HUDEP-2 (cell line): Measurements from ENCODE around the gene UBE2M.
"Not testable (repeated sequence)": the region's sequence is repeated elsewhere in the genome, so short reads cannot be mapped to it uniquely, and the experiment has no call there.

Experiments used
- DNase-seq, 76 experiments: peaks; one replicate each; lab custom pipeline; 2025; ENCODE audit not compliant: unreplicated experiment in 76 of 76; lab: John Stamatoyannopoulos, UW

Gene UBE2M

DNA sequence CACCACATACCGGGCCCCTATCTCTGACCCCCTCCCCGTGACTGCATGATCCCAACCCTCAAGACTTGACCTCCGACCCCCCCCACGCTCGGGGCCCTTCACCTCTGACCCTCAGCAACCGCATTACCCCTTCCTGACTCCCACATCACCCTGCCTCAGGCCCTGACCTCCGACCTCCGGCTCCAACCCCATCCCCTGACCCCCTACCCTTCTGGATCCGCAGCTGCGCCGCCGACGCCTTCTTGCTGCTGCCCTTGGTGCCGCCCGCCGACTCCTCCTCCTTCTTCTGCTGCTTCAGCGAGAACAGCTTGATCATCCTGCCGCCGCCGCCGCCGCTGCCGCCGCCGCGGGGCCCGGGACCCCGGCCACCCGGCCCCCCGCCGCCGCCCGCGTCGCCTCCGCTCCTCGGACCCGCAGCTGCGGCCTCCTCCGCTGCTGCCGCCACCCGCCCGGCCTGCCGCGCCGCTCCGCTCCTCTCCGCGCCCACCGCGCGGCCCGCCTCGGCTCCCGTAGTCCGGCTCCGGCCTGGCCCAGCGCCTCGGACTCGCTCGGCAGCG lies at the start of gene UBE2M:
UBE2M (minus strand) TSS at position 546 of the 557 bp plus-strand sequence; CDS start at position 316, 230 bp downstream.
- no peak for DNase-seq

GRCh38 chr19:58607213-58607612 lies 48.8 kb upstream of the UBE2M start:
- not testable (repeated sequence) for DNase-seq

DNA sequence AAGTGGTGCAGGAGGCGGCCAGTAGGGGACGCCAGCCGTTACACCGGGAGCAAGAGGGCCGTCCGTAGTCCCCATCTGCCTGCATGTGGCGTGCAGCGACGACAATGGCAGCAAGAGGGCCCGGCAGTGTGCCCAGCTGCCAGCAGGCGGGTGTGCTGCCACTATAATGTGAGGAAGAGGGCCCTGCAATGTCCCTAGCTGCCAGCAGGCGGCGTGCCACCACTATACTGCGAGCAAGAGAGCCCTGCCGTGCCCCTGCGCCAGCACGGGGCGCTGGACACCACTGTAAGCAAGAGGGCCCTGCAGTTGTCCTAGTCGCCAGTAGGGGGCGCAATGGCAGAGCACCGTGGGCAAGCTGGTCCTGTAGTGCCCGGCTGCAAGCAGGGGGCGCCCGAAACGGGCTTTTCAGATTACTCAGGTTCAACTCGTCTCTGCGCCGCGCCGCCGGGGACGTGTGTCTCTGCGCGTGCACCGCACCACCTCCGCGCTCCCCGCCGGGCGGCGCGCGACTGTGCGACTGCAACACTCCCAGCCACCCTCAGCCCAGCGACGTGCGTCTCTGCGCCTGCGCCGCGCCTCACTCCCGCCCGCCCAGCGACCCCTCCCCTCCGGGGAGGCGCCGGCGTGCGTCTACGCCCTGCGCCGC lies 48.0 kb upstream of the UBE2M start:
- DNase-seq: not testable (repeated sequence)

- no peak for DNase-seq
These were observed 27.8 kb upstream of the UBE2M start for GRCh38 chr19:58586133-58586765.

- no peak for DNase-seq
These were observed 27.2 kb upstream of the UBE2M start for GRCh38 chr19:58585442-58586132.

DNA sequence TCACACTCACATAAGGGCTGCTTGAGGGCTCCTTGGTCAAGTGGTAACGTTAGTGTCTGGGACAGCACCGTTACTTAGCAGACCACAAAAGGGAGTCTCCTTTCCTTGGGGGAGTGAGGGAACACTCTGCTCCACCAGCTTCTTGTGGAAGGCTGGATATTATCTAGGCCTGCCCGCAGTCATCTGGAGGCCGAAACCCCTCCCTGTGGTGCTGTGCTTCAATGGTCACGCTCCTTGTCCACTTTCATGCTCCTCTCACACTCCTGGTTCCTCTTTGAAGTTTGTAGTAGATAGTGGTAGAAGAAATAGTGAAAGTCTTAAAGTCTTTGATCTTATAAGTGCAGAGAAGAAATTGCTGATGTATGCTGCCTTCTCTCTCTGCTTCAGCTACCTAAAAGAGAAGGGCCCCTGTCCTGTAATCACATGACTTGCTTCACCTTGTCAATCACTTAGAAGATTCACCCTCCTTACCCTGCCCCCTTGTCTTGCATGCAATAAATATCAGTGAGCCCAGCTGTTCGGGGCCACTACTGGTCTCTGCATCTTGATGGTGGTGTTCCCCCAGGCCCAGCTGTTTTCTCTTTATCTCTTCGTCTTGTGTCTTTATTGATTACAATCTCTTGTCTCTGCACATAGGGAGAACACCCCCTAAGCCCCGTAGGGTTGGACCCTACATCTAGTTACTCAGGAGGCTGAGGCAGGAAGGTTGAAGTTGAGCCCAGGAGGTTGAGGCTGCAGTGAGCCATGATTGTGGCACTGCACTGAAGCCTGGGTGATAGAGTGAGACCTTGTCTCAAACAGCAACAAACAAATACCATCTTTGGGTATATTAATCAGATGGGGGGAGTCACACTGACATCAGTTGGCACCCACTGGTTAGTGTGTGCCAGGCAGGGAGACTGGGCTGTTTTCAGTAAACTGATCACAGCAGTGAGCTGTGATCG lies 26.4 kb upstream of the UBE2M start:
- DNase-seq: no peak

DNA sequence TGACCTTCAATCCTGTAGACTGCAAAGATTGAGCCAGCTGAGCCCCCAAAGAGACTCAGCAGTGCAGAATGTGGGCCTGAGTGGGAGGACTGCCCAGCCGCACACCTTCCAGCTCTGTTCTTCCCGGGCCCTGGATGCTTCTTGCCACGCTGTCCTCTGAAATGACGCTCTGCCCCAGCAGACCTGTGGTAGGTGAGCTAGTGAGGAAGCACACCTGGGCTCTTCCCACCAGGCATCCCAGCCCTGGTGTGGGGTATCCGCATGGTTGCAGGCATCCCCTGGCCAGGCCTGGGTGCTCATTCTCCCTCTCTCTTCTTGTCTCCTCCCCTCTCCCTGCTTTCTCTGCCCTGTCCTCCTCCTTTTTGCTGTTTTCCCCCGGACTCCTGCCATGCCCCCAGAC lies 24.6 kb upstream of the UBE2M start:
- DNase-seq: no peak

DNA sequence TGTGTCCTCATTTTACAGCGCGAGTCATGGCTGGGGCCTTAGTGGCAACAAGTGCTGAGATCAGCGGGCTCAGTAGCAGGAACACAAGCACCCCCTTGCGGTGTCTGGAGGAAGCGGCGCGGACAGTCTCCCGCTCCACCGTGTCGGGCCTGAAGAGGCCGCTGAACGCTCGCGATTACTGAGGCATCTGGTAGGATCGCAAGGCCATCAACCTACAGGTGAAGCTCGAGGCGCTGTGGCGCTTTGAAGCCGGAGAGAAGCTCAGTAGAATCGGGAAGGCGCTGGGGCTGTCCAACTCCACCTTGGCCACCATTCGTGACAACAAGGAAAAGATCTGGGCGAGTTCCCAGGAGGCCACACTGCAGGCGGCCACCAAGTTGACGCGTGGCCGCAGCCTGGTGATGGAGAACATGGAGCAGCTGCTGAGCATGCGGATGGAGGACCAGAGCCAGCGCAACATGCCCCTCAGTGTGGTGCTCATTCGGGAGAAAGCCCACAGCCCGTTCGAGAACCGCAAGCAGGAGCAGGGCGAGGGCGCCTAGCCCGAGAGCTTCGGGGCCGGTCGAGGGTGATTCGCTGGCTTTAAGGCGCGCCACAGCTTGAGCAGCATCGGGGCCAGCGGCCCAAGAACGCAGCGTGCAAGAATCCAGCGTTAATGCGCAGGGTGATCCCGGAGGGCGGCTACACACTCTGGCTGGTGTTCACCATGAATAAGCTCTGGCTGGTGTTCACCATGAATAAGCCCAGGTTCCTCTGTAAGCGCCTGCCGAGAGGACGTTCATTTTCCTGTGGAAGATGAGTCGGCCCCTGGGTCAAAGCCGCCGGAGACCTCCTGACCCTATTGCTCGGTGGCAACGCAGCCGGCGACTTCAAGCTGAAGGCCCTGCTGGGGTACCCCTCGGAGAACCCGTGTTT lies 23.1 kb upstream of the UBE2M start:
- no peak for DNase-seq

DNA sequence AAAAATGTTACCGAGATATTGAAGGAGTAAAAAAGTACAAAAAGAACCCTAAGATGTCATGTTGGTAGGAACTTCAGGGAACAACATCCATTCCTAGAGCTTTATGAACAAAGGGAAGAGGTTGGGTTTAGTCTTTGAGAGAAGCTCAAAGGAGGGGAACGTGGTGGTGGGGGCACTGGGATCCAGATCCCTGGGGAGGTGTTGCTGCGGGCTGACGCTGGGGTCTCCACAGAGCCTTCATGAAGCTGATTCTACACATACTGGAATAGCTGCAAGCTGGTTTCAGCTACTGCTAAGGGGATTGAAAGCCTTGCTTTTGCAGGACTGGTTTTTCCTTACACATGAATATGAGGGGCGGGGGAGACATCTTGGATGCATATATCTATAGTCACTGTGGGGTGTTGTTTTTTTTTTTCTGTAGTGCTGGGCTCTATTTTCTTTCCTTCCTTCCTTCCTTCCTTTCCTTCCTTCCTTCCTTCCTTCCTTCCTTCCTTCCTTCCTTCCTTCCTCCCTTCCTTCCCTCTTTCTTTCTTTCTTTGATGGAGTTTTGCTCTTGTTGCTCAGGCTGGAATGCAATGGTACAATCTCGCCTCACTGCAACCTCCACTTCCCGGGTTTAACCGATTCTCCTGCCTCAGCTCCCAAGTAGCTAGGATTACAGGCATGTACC lies 21.2 kb upstream of the UBE2M start:
- DNase-seq: no peak

DNA sequence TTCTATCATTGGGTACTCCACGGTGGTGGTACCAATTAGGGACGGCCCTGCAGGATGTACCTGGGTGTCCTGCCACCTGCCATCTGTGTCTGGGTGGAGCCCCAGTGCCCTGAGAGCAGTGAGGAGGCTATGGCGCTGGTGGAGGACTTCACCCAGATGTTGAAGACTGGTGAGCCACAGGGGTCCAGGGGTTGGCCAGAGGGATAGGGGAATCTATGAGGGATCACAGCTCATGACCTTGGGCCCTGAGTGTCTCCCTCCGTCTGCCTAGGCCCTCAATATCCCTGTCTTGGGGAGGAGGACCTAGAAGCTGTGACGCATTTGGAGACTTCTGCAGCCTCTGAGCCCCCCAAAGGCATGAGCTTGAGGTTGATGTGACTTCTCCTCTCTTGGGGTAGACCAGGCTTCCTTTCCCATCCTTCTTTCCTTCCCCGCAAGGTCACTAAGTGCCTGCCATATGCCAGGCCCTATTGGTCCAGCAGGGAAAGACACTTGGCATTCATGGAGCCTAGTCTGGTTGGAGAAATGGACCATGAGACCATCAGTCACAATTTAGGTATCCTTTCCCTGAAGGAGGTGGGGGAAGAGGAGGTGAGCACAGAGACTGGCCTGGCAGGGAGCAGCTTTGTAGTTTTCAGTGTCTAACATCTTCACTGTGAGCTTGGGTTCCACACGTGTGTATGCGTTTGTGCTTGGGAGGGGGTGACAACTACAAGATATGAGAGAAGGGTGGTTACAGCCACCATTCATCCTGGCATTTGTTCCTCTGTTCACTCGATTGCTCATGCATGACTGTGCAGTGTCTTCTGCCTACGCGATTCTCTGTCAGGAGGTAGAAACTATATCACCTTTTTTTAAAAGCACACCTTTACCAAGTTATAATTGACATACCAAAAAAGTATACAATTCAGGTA lies 19.9 kb upstream of the UBE2M start:
- no peak for DNase-seq

- DNase-seq: not testable (repeated sequence)
These were observed 19.2 kb upstream of the UBE2M start for GRCh38 chr19:58577581-58577980.

DNA sequence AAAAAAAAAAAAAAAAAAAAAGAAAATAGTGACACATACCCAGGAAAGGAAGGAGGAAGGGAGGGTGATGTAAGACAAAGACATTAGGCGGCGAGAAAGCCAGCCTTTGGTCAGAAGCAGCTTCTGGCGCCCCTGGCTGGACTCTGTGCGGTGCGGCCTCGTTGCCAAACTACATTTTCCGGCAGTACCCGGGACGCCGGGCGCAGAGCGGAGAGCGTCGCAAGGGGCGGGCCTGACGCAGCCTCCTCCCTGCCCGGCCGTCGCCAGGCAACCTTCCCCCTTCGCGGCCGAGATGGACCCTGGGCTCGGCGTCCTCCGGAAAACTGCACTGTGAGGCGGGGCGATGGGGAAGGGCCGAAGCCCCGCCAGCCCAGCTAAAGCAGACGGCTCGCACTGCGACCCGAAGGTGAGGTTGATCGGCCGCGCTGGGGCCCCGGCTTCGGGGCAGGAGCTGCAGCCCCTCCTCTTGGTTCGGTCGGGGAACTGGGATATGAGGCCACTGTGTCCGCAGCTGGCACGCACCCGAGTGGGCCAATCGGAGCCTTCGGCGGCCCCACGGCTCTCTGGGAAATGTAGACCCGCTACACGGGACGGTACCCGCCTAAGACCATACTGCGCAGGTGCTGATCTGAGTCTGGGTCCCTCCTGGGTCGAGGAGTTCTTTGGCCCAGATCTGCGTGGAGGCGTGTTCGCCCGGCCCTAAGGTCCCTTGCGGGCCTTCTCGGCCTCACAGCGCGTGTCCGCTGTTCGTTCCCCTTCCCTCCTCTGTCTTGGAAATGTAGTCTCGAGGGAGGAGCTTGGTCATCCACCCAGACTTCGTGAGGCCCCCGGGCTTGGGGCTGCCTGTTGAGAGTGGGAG lies 17.0 kb upstream of the UBE2M start:
- no peak for DNase-seq

DNA sequence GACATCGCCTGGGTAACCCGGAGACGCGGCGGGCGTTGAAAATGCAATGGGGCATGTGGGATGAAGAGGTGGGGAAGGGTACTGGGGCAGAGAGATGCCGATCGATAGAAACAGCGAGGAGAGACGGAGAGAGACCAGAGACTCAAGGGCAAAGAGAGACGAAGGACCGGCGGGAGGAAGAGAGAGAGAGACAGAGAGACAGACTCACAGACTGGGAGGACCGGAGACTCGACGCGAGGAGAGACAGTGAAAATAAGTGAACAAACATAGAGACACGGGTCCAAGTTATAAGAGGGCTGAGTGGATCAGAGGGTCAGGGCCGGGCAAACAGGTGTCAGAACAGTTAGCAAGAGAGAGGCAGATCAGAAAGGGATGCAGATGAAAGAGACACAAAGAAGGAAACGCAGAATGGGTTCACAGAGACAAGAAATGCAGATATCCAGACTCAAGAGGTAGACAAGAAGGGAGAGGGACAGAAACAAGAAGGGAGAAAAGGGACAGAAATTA lies 15.3 kb upstream of the UBE2M start:
- DNase-seq: no peak

GRCh38 chr19:58572818-58573657 lies 14.6 kb upstream of the UBE2M start, which contains the start of gene MZF1:
Gene MZF1 (minus strand): TSS chr19:58573335. CDS start chr19:58571389, 1,946 bp downstream.
- no peak for DNase-seq

GRCh38 chr19:58572026-58572817 lies 13.8 kb upstream of the UBE2M start:
- no peak for DNase-seq
